ENCODE results near the gene MSRB1. TPM values are rescaled to one million over a fixed set of nuclear protein-coding genes. Genes with fewer than 3 reads are reported as not detected.

MSRB1 gene
- total and polyA plus RNA-seq, 7 donors = 44.2 to 83.4 (median 59.5) TPM

GRCh38 chr16:1938316-1938715, 4.7 kb downstream of the MSRB1 start:
- intact Hi-C loops (cut with DNase I) = loop anchor here in 1 of 2 donors (10.0 kb wide), 1 partner anchor 324 kb away; the partner anchor contains the start of genes CRAMP1 and IFT140
- no peak for TF ChIP-seq CTCF (IDR thresholded peaks at IDR 0.05)

GRCh38 chr16:1936945-1937479, 6.0 kb downstream of the MSRB1 start:
- Histone ChIP-seq H3K4me3 (no peak overlapping the region), H3K9me3 (no peaks in the 10 kb centered on the region), H3K36me3 (ENCODE audit: insufficient read depth in 1 of 2, low read depth in 1 of 2) (peaks cover 7 to 46% of the 10 kb centered on the region in 2 donors), H3K27ac (no peak overlapping the region), H3K4me1 (peaks cover 23% of the 10 kb centered on the region), H3K27me3 (ENCODE audit: insufficient read depth in 3 of 3, low read length in 2 of 3) (no peaks in the 10 kb centered on the region)
- 91 to 94% (median 93%) methylated on average over 11 of the region's 11 CpGs for WGBS, 3 donors
- intact Hi-C loops (cut with DNase I) = loop anchor here in 1 of 2 donors (10.0 kb wide), 1 partner anchor 322 kb away; the partner anchor contains the start of genes CRAMP1 and IFT140
- TF ChIP-seq CTCF (IDR thresholded peaks at IDR 0.05) = no peak
- ATAC-seq = no peak
- DNase-seq = no peak

More at GRCh38 chr16:1938316-1938715, 4.7 kb downstream of the MSRB1 start:
- DNase-seq (no peak), ATAC-seq (no peak)
- 81 to 93% (median 86%) methylated on average over 10 of the region's 10 CpGs for WGBS, 3 donors
- Histone ChIP-seq H3K9me3 (no peaks in the 10 kb centered on the region), H3K36me3 (ENCODE audit: insufficient read depth in 1 of 2, low read depth in 1 of 2) (peaks cover 7 to 46% of the 10 kb centered on the region in 2 donors), H3K27me3 (ENCODE audit: insufficient read depth in 3 of 3, low read length in 2 of 3) (no peaks in the 10 kb centered on the region), H3K4me3 (no peak overlapping the region), H3K27ac (peak overlapping the region; percentile 23), H3K4me1 (peaks cover 29% of the 10 kb centered on the region)

DNA sequence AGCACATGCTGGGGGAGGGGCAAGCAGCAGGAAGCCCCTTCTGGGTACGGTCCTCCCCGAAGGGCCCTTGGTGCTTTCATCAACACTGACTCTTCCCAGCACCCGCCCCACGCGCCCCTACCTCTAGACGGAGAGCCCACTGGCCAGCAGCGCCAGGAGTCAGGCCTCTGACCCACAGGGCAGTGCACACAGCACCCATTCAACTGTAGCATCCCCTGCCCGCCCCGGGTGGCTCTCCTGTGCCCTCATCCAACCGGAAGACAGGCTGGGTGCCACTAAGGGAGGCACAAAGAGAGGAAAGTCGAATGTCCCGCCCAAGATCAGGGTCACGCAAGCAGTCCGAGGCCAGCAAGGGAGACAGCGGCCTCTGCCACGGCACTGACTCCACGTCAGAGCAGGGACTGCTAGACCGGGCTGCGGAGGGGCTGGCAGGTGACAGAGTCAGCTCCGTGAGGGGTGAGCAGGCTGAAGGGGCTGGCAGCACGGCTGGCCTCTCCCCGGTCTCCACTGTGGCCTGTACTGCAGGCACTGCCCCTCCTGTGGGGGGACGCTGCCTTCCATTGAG, 9.8 kb downstream of the MSRB1 start:
- DNase-seq (no peak), ATAC-seq (no peak)
- Histone ChIP-seq H3K9me3 (no peaks in the 10 kb centered on the region), H3K4me3 (no peak overlapping the region), H3K36me3 (ENCODE audit: insufficient read depth in 1 of 2, low read depth in 1 of 2) (peaks cover under 1 to 17% of the 10 kb centered on the region in 2 donors), H3K27me3 (ENCODE audit: insufficient read depth in 3 of 3, low read length in 2 of 3) (no peaks in the 10 kb centered on the region), H3K4me1 (peaks cover 3% of the 10 kb centered on the region), H3K27ac (no peak overlapping the region)
- WGBS, 3 donors = 57 to 70% (median 59%) methylated on average over 21 to 23 of the region's 23 CpGs
- intact Hi-C loops (cut with DNase I) = loop anchor here (5.0 to 10.0 kb wide), 2 partner anchors 71 to 318 kb away; partner anchors contain the start of genes CRAMP1 (in 1 of the 2) and IFT140 (in 1 of the 2)
- TF ChIP-seq CTCF (IDR thresholded peaks at IDR 0.05) = no peak

DNA sequence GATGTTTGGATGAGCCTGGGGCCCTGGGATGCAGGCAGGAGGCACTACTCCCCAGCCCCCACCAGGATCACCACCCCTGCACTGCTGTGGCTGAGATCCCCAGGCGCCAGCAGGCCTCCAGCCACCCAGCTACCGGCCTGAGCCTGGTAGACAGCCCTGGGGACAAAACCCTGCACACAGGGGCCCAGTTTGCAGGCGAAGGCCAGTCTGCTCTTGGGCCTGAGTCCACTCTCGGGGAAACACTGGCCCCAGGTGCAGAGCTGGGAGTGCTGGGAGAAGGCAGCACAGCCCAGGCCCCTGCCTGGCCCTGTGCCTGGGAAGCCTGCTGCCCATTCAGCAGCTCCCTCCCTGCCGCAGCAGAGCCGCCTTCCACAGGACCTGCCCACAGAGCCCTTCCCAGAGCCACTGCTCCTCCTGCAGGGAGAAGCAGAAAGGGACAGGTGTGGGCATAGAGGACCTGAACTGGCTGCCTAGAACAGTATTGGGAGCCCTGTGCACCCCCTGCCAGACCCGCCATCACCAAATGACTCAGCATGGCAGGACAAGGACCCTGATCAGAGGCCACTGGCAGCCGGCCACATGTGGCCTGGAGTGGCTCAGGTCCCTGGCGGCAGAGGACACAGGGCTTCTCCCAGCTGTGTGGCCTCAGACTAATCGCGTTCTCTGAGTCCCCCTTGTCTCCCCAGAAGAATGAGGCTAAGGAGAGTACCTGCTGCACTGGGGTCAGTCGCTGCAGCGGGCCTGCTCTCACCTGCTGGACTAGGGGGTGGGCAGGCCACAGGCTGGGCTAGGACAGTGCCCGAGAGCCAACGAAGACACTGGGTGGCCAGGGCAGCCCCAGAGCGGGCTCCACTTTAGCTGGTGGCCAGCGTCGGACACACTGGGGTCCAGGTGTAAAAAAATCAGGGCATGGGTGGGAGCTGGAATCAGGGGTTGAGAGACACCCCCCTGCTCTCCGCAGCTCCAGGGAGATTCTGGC, 10.7 kb downstream of the MSRB1 start:
- Histone ChIP-seq H3K27ac (no peak overlapping the region), H3K27me3 (ENCODE audit: insufficient read depth in 3 of 3, low read length in 2 of 3) (no peaks in the 10 kb centered on the region), H3K4me3 (no peak overlapping the region), H3K9me3 (no peaks in the 10 kb centered on the region), H3K36me3 (ENCODE audit: insufficient read depth in 1 of 2, low read depth in 1 of 2) (peaks cover 0 to 8% of the 10 kb centered on the region in 2 donors), H3K4me1 (peaks cover 3% of the 10 kb centered on the region)
- ATAC-seq = no peak
- DNase-seq = no peak
- TF ChIP-seq CTCF (IDR thresholded peaks at IDR 0.05) = no peak
- WGBS, 3 donors = 62 to 70% (median 68%) methylated on average over 19 of the region's 19 CpGs
- intact Hi-C loops (cut with DNase I) = loop anchor here (5.0 to 10.0 kb wide), 2 partner anchors 70 to 318 kb away; partner anchors contain the start of genes CRAMP1 (in 1 of the 2) and IFT140 (in 1 of the 2)

All from psoas muscle (tissue), 8 donors.